Activated effector memory CD4-positive, alpha-beta T cell treated with anti-CD3 and anti-CD28 coated beads, Interleukin-2, amount 50 U/mL, for 16 hours (primary cell): ENCODE data around the gene CHRNA5.
"Not testable (repeated sequence)": the region's sequence is repeated elsewhere in the genome, so short reads cannot be mapped to it uniquely, and the experiment has no call there.

Experiments
- DNase-seq: peaks from one replicate; pipeline ENCODE4 v3.0.0-alpha.2; 2020

The CHRNA5 gene

GRCh38 chr15:78565951-78566774, 843 bp downstream of the CHRNA5 start:
- no peak for DNase-seq

DNA sequence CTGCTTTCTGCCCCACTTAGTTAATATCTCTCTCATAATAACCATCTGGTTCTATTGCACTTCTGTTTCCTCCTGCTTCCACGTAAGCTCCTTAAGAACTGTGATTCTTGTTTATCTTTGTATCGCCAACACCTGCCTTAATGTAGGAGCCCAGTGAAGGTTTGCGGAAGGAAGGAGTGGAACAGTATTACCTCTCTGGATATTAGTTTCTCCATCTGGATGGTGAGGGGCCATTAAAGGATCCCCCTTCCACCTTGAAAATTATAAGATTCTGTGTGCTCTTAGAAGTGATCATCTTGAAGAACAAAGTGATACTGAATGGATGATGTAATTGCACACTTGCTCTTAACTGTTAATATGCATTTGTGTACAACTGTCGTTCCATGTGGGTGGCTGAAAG, 2.2 kb downstream of the CHRNA5 start:
- no peak for DNase-seq

- DNase-seq = no peak
These were observed 5.4 kb downstream of the CHRNA5 start for GRCh38 chr15:78570710-78571109.

GRCh38 chr15:78571382-78571781, 6.1 kb downstream of the CHRNA5 start:
- DNase-seq = no peak

DNA sequence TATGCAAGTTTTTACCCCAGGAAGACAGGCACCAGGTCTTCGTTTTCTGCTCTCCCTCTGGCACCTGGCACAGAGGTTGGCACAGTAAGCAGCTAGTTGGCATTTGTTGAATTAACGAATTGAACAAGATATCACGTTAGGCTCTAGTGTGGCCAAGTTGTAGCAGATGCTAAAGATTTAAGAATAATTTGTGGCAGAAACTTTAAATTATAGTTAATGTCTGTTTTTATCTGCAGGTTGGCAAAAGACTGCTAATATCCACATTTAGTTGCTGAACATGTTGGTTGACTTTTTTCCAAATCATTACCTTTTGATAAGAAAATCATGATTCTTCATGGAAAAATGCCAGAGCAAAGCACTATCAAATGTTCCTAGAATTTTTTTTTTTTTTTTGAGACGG, 8.1 kb downstream of the CHRNA5 start:
- no peak for DNase-seq

- no peak for DNase-seq
These were observed 9.6 kb downstream of the CHRNA5 start for GRCh38 chr15:78574944-78575343.

- no peak for DNase-seq
These were observed 32.3 kb downstream of the CHRNA5 start for GRCh38 chr15:78597583-78597982.

GRCh38 chr15:78598348-78598747, 33.0 kb downstream of the CHRNA5 start:
- DNase-seq = no peak

DNA sequence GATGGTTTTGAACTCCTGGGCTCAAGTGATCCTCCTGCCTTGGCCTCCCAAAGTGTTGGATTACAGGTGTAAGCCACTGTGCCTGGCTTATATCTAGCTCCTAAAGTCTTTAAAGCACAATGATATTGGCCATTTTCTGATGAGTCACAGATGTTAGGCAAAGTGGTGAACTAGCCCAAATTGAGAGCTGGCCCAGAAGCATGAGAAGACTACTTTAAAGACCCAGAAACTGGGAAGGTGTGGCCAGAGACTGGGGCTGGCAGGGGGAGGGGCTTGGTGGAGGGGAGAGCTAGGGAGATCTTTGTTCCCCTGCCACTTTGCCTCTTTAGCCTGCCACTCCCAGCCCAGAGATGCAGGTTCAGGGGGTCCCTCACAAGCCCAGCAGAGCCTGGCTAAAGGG, 33.9 kb downstream of the CHRNA5 start:
- no peak for DNase-seq

GRCh38 chr15:78603467-78603866, 38.1 kb downstream of the CHRNA5 start:
- DNase-seq = no peak

GRCh38 chr15:78604420-78604819, 39.1 kb downstream of the CHRNA5 start:
- no peak for DNase-seq

- no peak for DNase-seq
These were observed 39.9 kb downstream of the CHRNA5 start for GRCh38 chr15:78605201-78605600.

DNA sequence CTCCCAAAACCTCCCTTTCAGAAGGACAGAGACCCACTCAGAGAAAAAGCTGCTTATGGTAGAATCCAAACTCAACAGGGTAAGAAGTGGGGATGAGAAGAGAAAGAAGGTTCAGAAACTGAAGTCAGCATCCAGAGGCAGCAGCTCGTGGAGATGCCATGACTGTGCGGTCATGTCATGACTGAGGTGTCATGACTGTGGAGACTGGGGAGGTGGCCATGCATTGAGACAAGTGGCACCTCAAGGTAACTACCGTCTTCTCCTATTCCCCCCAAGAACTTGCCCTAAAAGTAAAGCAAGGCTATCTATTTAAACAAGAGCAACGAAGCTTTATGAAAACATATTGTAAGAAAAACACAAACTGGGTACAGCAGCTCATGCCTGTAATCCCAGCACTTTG, 40.4 kb downstream of the CHRNA5 start:
- no peak for DNase-seq

DNA sequence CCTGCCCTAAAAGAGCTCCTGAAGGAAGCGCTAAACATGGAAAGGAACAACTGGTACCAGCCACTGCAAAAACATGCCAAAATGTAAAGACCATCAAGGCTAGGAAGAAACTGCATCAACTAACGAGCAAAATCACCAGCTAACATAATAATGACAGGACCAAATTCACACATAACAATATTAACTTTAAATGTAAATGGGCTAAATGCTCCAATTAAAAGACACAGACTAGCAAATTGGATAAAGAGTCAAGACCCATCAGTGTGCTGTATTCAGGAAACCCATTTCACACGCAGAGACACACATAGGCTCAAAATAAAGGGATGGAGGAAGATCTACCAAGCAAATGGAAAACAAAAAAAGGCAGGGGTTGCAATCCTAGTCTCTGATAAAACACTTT, 44.2 kb downstream of the CHRNA5 start:
- not testable (repeated sequence) for DNase-seq

GRCh38 chr15:78614021-78614420, 48.7 kb downstream of the CHRNA5 start:
- no peak for DNase-seq

DNA sequence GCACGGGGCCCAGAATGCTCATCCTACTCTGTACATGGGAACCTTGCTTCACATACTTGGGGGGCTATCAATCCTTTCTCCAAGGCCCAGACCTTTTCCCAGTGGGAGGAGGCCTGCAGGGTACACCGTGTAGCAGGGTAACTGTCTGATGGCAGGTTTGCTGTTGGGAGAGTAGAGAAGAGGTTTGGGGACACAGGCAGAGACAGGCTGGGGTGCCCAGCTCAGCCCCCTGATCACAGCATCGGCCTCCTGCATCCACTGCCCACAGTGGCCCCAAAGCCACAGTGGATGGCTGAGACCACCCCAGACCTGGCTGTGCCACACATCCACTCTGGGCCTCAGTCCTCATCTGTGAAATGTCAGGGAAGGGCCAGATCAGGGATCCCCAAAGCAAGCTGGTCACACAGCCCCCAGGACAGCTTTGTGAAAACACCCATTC, 49.9 kb downstream of the CHRNA5 start:
- no peak for DNase-seq

DNA sequence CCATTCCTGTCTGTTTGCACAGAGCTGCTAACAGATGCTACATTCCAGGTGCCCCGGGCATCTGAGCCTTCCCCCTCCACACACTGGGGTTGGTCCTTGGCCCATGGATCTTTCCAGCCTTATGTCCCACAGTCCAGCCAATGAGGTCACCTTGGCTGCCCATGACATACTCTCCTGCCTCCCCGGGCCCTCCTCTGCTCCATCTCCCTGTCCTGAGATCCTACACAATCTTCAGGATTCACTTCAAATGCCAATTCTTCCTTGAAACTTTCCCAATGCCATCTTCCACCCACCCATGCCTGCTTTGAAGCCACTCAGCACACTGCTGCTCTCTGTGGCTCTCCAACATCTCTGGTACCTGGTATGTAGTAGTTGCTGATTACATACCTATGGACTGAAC, 51.2 kb downstream of the CHRNA5 start:
- no peak for DNase-seq

DNA sequence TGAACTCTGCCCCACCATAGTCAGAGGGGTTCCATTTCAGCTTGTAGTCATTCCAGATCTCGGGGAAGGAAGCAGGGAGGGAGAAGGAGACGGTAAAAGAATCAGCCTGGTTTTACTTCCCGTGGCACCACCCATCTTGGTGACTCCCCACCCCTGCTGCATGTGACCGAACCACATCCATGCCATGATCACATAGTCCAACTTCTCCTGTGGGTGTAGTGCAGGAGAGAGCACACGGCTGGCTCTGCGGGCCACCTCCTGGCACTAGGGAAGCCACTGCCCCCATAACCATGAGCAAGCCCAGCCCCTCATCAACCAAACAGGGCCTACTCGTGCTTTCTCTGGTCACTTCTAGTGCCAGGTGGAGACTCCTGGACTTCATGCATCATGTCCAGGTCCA, 51.8 kb downstream of the CHRNA5 start:
- no peak for DNase-seq

DNA sequence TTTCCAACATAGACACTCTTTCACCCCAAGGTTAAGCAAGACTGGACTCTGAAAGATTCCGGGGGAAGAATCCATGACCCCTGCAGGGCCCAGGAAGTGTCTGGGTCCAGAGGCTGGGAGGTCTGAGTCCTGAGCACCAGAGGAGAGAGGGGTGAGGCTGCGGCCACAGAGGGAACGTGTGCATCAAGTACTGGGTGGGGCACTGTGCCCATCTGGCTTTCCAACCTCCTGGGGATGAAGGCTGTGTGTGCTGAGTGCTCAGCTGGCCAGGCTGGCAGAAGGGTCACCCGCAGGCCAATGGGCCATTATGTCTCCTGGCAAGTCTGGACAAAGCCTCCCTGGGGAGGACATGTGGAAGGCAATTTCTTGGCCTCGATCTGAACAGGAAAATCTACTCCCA, 52.2 kb downstream of the CHRNA5 start:
- no peak for DNase-seq

GRCh38 chr15:78618064-78618463, 52.7 kb downstream of the CHRNA5 start:
- DNase-seq = no peak

DNA sequence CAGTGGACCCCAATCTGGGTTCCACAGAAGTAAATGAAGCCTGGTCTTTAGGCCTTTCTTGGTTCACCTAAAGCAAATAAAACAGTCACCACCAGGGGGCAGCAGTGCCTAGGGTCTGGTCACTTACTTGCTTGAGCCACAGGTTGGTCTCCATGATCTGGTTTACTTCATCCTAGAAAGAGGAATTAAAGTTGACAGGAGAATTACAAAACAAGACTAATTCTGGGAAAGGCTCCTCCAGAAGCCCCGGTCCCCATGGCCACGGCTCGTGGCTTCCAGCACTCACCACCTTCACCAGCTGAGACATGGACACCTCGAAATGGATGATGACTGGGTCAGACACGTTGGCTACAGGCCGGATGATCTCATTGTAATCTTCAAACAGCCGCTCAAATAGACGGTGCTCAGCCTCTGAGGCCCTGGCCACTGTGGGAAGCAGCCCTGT, 53.2 kb downstream of the CHRNA5 start:
- DNase-seq = peak; percentile 91

DNA sequence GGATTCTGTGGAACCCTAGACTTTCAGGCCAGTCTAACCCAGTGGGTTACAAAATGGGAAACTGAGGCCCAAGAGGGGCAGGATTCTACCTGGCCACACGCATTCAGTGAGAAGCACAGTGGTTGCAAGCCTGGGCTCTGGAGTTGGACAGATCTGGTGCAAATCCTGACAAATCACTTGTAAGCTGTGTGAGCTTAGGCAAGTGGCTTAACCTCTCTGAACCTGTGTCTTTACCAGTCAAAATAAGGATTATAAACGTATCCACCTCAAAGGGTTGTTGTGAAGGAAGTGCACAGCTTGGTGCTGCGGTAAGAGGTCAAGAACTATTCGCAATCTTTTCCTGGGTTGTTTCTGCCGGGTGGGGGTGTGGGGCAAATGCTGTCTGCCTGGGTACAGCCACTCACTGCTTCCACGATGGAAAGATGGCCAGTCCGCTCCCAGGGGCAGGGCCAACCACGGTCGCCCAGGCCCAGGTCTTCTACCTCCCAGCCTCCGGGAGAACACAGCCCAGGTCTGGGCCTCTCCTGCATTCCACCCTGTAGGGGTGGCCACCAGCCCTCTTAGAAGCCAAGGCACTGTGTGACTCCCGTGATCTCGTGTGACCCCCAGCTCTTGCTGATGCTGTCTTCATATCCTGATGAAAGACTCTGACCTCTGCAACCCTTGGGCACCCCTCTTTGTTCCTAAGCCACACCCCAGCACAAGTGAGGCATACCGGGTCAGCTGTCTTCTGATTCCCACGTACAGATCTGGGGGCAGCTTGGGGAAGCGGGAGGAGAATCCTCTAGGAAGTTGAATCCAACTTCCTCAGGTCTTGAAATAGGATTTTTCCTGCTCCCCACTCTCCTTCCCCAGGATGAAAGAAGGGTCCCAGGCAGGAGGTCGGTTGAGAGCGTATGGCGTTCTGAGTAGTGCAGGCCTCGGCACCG, 54.0 kb downstream of the CHRNA5 start:
- DNase-seq = no peak

GRCh38 chr15:78620021-78620526, 54.8 kb downstream of the CHRNA5 start:
- DNase-seq = no peak
